ENCODE results near the gene COL6A2.

COL6A2 gene

GRCh38 chr21:46151989-46152926, 54.3 kb downstream of the COL6A2 start:
- Histone ChIP-seq H3K4me3 (ENCODE audit: insufficient read depth, low read depth, low read length) (no peak overlapping the region), H3K36me3 (ENCODE audit: control insufficient read depth, insufficient read depth, low read length) (no peaks in the 10 kb centered on the region), H3K27me3 (ENCODE audit: control insufficient read depth, insufficient read depth, low read length, poor library complexity, severe bottlenecking) (no peaks in the 10 kb centered on the region), H3K4me1 (ENCODE audit: control insufficient read depth, insufficient read depth, low read length) (peaks cover 21% of the 10 kb centered on the region), H3K9me3 (ENCODE audit: control insufficient read depth, low read length) (no peaks in the 10 kb centered on the region), H3K27ac (ENCODE audit: insufficient read depth, low read depth, low read length, poor library complexity, severe bottlenecking) (no peak overlapping the region)
- WGBS, 2 experiments = 92 to 95% methylated on average over 45 of the region's 45 CpGs

GRCh38 chr21:46152927-46153246, 55.0 kb downstream of the COL6A2 start:
- 71 to 73% methylated on average over 18 of the region's 18 CpGs for WGBS, 2 experiments
- no peak overlapping the region for H3K4me3 ChIP-seq (ENCODE audit: insufficient read depth, low read depth, low read length)

GRCh38 chr21:46153247-46154154, 55.6 kb downstream of the COL6A2 start:
- Histone ChIP-seq H3K27ac (ENCODE audit: insufficient read depth, low read depth, low read length, poor library complexity, severe bottlenecking) (no peak overlapping the region), H3K4me1 (ENCODE audit: control insufficient read depth, insufficient read depth, low read length) (peaks cover 21% of the 10 kb centered on the region), H3K27me3 (ENCODE audit: control insufficient read depth, insufficient read depth, low read length, poor library complexity, severe bottlenecking) (no peaks in the 10 kb centered on the region), H3K4me3 (ENCODE audit: insufficient read depth, low read depth, low read length) (no peak overlapping the region), H3K9me3 (ENCODE audit: control insufficient read depth, low read length) (no peaks in the 10 kb centered on the region), H3K36me3 (ENCODE audit: control insufficient read depth, insufficient read depth, low read length) (no peaks in the 10 kb centered on the region)
- 53 to 55% methylated on average over 33 of the region's 33 CpGs for WGBS, 2 experiments

More at GRCh38 chr21:46152927-46153246, 55.0 kb downstream of the COL6A2 start:
- no peak overlapping the region for H3K27ac ChIP-seq (ENCODE audit: insufficient read depth, low read depth, low read length, poor library complexity, severe bottlenecking)
- H3K4me1 ChIP-seq (ENCODE audit: control insufficient read depth, insufficient read depth, low read length) = peaks cover 21% of the 10 kb centered on the region
- no peaks in the 10 kb centered on the region for H3K36me3 ChIP-seq (ENCODE audit: control insufficient read depth, insufficient read depth, low read length)
- H3K9me3 ChIP-seq (ENCODE audit: control insufficient read depth, low read length) = no peaks in the 10 kb centered on the region
- no peaks in the 10 kb centered on the region for H3K27me3 ChIP-seq (ENCODE audit: control insufficient read depth, insufficient read depth, low read length, poor library complexity, severe bottlenecking)

GRCh38 chr21:46154155-46154954, 56.4 kb downstream of the COL6A2 start:
- 91 to 92% methylated on average over 39 of the region's 39 CpGs for WGBS, 2 experiments
- no peaks in the 10 kb centered on the region for H3K36me3 ChIP-seq (ENCODE audit: control insufficient read depth, insufficient read depth, low read length)
- H3K27me3 ChIP-seq (ENCODE audit: control insufficient read depth, insufficient read depth, low read length, poor library complexity, severe bottlenecking) = no peaks in the 10 kb centered on the region
- no peaks in the 10 kb centered on the region for H3K9me3 ChIP-seq (ENCODE audit: control insufficient read depth, low read length)
- no peak overlapping the region for H3K27ac ChIP-seq (ENCODE audit: insufficient read depth, low read depth, low read length, poor library complexity, severe bottlenecking)
- peaks cover 21% of the 10 kb centered on the region for H3K4me1 ChIP-seq (ENCODE audit: control insufficient read depth, insufficient read depth, low read length)
- H3K4me3 ChIP-seq (ENCODE audit: insufficient read depth, low read depth, low read length) = no peak overlapping the region

- Histone ChIP-seq H3K9me3 (ENCODE audit: control insufficient read depth, low read length) (no peaks in the 10 kb centered on the region), H3K27ac (ENCODE audit: insufficient read depth, low read depth, low read length, poor library complexity, severe bottlenecking) (no peak overlapping the region), H3K27me3 (ENCODE audit: control insufficient read depth, insufficient read depth, low read length, poor library complexity, severe bottlenecking) (no peaks in the 10 kb centered on the region), H3K36me3 (ENCODE audit: control insufficient read depth, insufficient read depth, low read length) (no peaks in the 10 kb centered on the region), H3K4me3 (ENCODE audit: insufficient read depth, low read depth, low read length) (no peak overlapping the region), H3K4me1 (ENCODE audit: control insufficient read depth, insufficient read depth, low read length) (peaks cover 20% of the 10 kb centered on the region)
- WGBS, 2 experiments = 93% methylated on average over 16 of the region's 16 CpGs
Observed at GRCh38 chr21:46154955-46155513, 57.1 kb downstream of the COL6A2 start.

- WGBS, 2 experiments = 92 to 95% methylated on average over 34 of the region's 34 CpGs
- H3K27ac ChIP-seq (ENCODE audit: insufficient read depth, low read depth, low read length, poor library complexity, severe bottlenecking) = no peak within 1 kb of the TSS
- H3K4me1 ChIP-seq (ENCODE audit: control insufficient read depth, insufficient read depth, low read length) = peaks cover 17% of the 10 kb centered on the region
- no peaks in the 10 kb centered on the region for H3K36me3 ChIP-seq (ENCODE audit: control insufficient read depth, insufficient read depth, low read length)
- no peak within 1 kb of the TSS for H3K4me3 ChIP-seq (ENCODE audit: insufficient read depth, low read depth, low read length)
- H3K9me3 ChIP-seq (ENCODE audit: control insufficient read depth, low read length) = no peaks in the 10 kb centered on the region
- no peaks in the 10 kb centered on the region for H3K27me3 ChIP-seq (ENCODE audit: control insufficient read depth, insufficient read depth, low read length, poor library complexity, severe bottlenecking)
Observed at GRCh38 chr21:46155514-46156377, 57.8 kb downstream of the COL6A2 start, which contains the start of gene FTCD. Gene FTCD, minus strand, starts transcription at chr21:46155579. Its CDS starts 56 bp downstream, at chr21:46155523.

GRCh38 chr21:46156378-46156645, 58.4 kb downstream of the COL6A2 start:
- Histone ChIP-seq H3K27me3 (ENCODE audit: control insufficient read depth, insufficient read depth, low read length, poor library complexity, severe bottlenecking) (no peaks in the 10 kb centered on the region), H3K36me3 (ENCODE audit: control insufficient read depth, insufficient read depth, low read length) (no peaks in the 10 kb centered on the region), H3K4me1 (ENCODE audit: control insufficient read depth, insufficient read depth, low read length) (peaks cover 14% of the 10 kb centered on the region), H3K27ac (ENCODE audit: insufficient read depth, low read depth, low read length, poor library complexity, severe bottlenecking) (no peak overlapping the region), H3K9me3 (ENCODE audit: control insufficient read depth, low read length) (no peaks in the 10 kb centered on the region), H3K4me3 (ENCODE audit: insufficient read depth, low read depth, low read length) (no peak overlapping the region)
- 89% methylated on average over 7 of the region's 7 CpGs for WGBS, 2 experiments

- WGBS, 2 experiments = 92 to 98% methylated on average over 10 of the region's 10 CpGs
- Histone ChIP-seq H3K9me3 (ENCODE audit: control insufficient read depth, low read length) (no peaks in the 10 kb centered on the region), H3K4me1 (ENCODE audit: control insufficient read depth, insufficient read depth, low read length) (peaks cover 12% of the 10 kb centered on the region), H3K27me3 (ENCODE audit: control insufficient read depth, insufficient read depth, low read length, poor library complexity, severe bottlenecking) (no peaks in the 10 kb centered on the region), H3K36me3 (ENCODE audit: control insufficient read depth, insufficient read depth, low read length) (no peaks in the 10 kb centered on the region), H3K27ac (ENCODE audit: insufficient read depth, low read depth, low read length, poor library complexity, severe bottlenecking) (no peak overlapping the region), H3K4me3 (ENCODE audit: insufficient read depth, low read depth, low read length) (no peak overlapping the region)
Observed at GRCh38 chr21:46156678-46157077, 58.8 kb downstream of the COL6A2 start.

- Histone ChIP-seq H3K27ac (ENCODE audit: insufficient read depth, low read depth, low read length, poor library complexity, severe bottlenecking) (no peak overlapping the region), H3K4me1 (ENCODE audit: control insufficient read depth, insufficient read depth, low read length) (peaks cover 12% of the 10 kb centered on the region), H3K36me3 (ENCODE audit: control insufficient read depth, insufficient read depth, low read length) (no peaks in the 10 kb centered on the region), H3K4me3 (ENCODE audit: insufficient read depth, low read depth, low read length) (no peak overlapping the region), H3K9me3 (ENCODE audit: control insufficient read depth, low read length) (no peaks in the 10 kb centered on the region), H3K27me3 (ENCODE audit: control insufficient read depth, insufficient read depth, low read length, poor library complexity, severe bottlenecking) (no peaks in the 10 kb centered on the region)
- WGBS, 2 experiments = 92% methylated on average over 12 of the region's 12 CpGs
Observed at GRCh38 chr21:46157396-46157986, 59.6 kb downstream of the COL6A2 start.

All from ectodermal cell (in vitro differentiated cells).